ENCODE measurements around the gene SLC22A17. TPM values are rescaled to one million over a fixed set of nuclear protein-coding genes. Genes with fewer than 3 reads are reported as not detected.
"Not testable (repeated sequence)": the region's sequence is repeated elsewhere in the genome, so short reads cannot be mapped to it uniquely, and the experiment has no call there.

The SLC22A17 gene
- total and polyA plus RNA-seq, 9 of the 15 experiments (the other 6 are each of a cell fraction or from before 2014, with no cell fraction given) = 0.07 to 0.09 TPM; not detected in 7

DNA sequence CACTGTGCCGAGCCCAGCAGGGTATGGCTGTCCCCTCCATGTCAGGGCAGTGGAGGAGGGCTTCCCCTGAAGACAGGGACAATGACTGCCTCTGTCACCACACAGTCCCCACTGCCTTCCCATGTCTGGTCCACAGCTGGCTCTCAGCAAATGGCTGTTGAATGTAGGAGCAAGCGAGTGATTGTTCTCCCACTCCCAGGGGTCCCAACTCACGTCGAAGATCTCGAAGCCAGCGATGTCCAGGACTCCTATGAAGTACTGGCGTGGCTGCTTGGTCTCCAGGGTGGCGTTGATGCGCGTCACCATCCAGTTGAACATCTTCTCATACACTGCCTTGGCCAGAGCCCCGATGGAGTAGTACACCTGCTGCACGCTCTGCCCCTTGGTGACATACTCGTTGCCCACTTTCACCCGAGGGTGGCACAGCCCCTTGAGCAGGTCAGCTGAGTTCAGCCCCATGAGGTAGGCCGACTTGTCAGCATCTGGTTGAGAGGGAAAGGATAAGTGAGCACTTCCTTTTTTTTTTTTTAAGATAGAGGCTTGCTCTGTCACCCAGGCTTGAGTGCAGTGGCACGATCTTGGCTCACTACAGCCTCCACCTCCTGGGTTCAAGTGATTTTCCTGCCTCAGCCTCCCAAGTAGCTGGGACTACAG, 47.9 kb upstream of the SLC22A17 start:
- H3K9ac ChIP-seq (ENCODE audit: insufficient read depth in 1 of 2, low read depth in 2 of 2, low read length in 2 of 2); H3K36me3 ChIP-seq (ENCODE audit: control insufficient read depth, insufficient read depth, low read length); BruUV-seq (replicated peaks); H2AFZ ChIP-seq (ENCODE audit: low read depth, low read length); H3K9me3 ChIP-seq (replicated peaks; ENCODE audit: control insufficient read depth, insufficient read depth, low read depth, low read length); H3K9me1 ChIP-seq (ENCODE audit: control insufficient read depth, insufficient read depth, low read length); H3K4me1 ChIP-seq (replicated peaks in 1 of 2; ENCODE audit: control insufficient read depth in 2 of 2, insufficient read depth in 2 of 2, low read length in 2 of 2); H3K4me3 ChIP-seq; ATAC-seq; H3K27ac ChIP-seq (ENCODE audit: extremely low read depth, low read depth, low read length); H3K4me2 ChIP-seq (ENCODE audit: insufficient read depth, low read length); intact Hi-C loops (cut with micrococcal nuclease); H4K20me1 ChIP-seq (replicated peaks; ENCODE audit: control insufficient read depth, insufficient read depth, low read length); CTCF ChIA-PET (ENCODE audit: low intra/inter-chr PET ratio); DNase-seq (ENCODE audit: extremely low read depth in 1 of 4, low spot score in 3 of 4); FAIRE-seq; H3K79me2 ChIP-seq (ENCODE audit: control insufficient read depth, insufficient read depth, low read length); in situ Hi-C loops (cut with MboI): not testable (repeated sequence)
- 23% methylated on average over 15 of the region's 16 CpGs for WGBS (ENCODE audit: insufficient coverage, low coverage, missing lambda C conversion rate)
- peaks cover 8 to 61% of the 10 kb centered on the region in 2 experiments; a peak in 4 of 5 replicates for H3K27me3 ChIP-seq (ENCODE audit: control insufficient read depth in 2 of 2, insufficient read depth in 2 of 2, low read length in 2 of 2)
- POLR2A ChIA-PET = interaction anchor here (0.6 kb wide), 1 partner anchor 31 kb away, joined by 3 read pairs; no protein-coding TSS in a partner anchor
- TF ChIP-seq SPI1 (IDR thresholded peaks at IDR 0.05; ENCODE audit: borderline replicate concordance, low read depth, low read length) = peak; percentile 63; the same call in 1 of the 2 replicates

DNA sequence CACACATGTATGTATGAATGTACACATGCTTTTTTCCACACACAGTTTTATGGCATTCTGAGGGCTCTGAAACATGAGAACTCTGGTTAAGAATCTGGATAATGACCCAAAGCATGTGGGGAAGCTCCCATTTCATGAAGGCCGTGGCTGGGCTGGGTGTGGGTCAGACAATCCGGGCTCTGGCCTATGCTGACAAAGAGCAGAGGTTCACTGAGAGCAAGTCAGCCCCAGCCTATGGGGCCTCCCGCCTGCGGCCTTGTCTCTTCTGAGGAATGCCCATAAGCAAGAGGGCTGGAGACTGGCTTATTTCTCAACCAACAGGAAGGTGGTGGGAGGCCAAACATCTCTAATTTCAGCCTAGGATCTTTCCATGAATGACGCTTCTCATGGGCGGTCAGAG, 46.9 kb upstream of the SLC22A17 start:
- in situ Hi-C loops (cut with MboI) = no loop called here
- Histone ChIP-seq H3K4me2 (ENCODE audit: insufficient read depth, low read length) (no peak overlapping the region), H3K36me3 (ENCODE audit: control insufficient read depth, insufficient read depth, low read length) (no peaks in the 10 kb centered on the region), H3K79me2 (ENCODE audit: control insufficient read depth, insufficient read depth, low read length) (no peaks in the 10 kb centered on the region), H3K27me3 (ENCODE audit: control insufficient read depth in 2 of 2, insufficient read depth in 2 of 2, low read length in 2 of 2) (peaks cover 9 to 58% of the 10 kb centered on the region in 2 experiments; a peak in 3 of 5 replicates), H3K9ac (ENCODE audit: insufficient read depth in 1 of 2, low read depth in 2 of 2, low read length in 2 of 2) (no peak overlapping the region), H2AFZ (ENCODE audit: low read depth, low read length) (no peak overlapping the region), H3K9me3 (replicated peaks; ENCODE audit: control insufficient read depth, insufficient read depth, low read depth, low read length) (no peaks in the 10 kb centered on the region), H3K4me1 (replicated peaks in 1 of 2; ENCODE audit: control insufficient read depth in 2 of 2, insufficient read depth in 2 of 2, low read length in 2 of 2) (peaks cover 0 to 6% of the 10 kb centered on the region in 2 experiments; a peak in 2 of 5 replicates), H3K9me1 (ENCODE audit: control insufficient read depth, insufficient read depth, low read length) (no peaks in the 10 kb centered on the region), H3K4me3 (no peak overlapping the region), H4K20me1 (replicated peaks; ENCODE audit: control insufficient read depth, insufficient read depth, low read length) (no peaks in the 10 kb centered on the region), H3K27ac (ENCODE audit: extremely low read depth, low read depth, low read length) (no peak overlapping the region)
- 0% methylated on average over 2 of the region's 6 CpGs for WGBS (ENCODE audit: insufficient coverage, low coverage, missing lambda C conversion rate)
- FAIRE-seq (no peak), DNase-seq (ENCODE audit: extremely low read depth in 1 of 4, low spot score in 3 of 4) (no peak), ATAC-seq (no peak)
- intact Hi-C loops (cut with micrococcal nuclease) = no loop called here
- BruUV-seq (replicated peaks) = no TSS peak
- POLR2A ChIA-PET = interaction anchor here (0.6 kb wide), 1 partner anchor 9 kb away, joined by 4 read pairs; no protein-coding TSS in a partner anchor
- CTCF ChIA-PET (ENCODE audit: low intra/inter-chr PET ratio) = no interaction called here
- no peak for TF ChIP-seq TRIM28 (IDR thresholded peaks at IDR 0.05)
- TF ChIP-seq, protein P1, sequence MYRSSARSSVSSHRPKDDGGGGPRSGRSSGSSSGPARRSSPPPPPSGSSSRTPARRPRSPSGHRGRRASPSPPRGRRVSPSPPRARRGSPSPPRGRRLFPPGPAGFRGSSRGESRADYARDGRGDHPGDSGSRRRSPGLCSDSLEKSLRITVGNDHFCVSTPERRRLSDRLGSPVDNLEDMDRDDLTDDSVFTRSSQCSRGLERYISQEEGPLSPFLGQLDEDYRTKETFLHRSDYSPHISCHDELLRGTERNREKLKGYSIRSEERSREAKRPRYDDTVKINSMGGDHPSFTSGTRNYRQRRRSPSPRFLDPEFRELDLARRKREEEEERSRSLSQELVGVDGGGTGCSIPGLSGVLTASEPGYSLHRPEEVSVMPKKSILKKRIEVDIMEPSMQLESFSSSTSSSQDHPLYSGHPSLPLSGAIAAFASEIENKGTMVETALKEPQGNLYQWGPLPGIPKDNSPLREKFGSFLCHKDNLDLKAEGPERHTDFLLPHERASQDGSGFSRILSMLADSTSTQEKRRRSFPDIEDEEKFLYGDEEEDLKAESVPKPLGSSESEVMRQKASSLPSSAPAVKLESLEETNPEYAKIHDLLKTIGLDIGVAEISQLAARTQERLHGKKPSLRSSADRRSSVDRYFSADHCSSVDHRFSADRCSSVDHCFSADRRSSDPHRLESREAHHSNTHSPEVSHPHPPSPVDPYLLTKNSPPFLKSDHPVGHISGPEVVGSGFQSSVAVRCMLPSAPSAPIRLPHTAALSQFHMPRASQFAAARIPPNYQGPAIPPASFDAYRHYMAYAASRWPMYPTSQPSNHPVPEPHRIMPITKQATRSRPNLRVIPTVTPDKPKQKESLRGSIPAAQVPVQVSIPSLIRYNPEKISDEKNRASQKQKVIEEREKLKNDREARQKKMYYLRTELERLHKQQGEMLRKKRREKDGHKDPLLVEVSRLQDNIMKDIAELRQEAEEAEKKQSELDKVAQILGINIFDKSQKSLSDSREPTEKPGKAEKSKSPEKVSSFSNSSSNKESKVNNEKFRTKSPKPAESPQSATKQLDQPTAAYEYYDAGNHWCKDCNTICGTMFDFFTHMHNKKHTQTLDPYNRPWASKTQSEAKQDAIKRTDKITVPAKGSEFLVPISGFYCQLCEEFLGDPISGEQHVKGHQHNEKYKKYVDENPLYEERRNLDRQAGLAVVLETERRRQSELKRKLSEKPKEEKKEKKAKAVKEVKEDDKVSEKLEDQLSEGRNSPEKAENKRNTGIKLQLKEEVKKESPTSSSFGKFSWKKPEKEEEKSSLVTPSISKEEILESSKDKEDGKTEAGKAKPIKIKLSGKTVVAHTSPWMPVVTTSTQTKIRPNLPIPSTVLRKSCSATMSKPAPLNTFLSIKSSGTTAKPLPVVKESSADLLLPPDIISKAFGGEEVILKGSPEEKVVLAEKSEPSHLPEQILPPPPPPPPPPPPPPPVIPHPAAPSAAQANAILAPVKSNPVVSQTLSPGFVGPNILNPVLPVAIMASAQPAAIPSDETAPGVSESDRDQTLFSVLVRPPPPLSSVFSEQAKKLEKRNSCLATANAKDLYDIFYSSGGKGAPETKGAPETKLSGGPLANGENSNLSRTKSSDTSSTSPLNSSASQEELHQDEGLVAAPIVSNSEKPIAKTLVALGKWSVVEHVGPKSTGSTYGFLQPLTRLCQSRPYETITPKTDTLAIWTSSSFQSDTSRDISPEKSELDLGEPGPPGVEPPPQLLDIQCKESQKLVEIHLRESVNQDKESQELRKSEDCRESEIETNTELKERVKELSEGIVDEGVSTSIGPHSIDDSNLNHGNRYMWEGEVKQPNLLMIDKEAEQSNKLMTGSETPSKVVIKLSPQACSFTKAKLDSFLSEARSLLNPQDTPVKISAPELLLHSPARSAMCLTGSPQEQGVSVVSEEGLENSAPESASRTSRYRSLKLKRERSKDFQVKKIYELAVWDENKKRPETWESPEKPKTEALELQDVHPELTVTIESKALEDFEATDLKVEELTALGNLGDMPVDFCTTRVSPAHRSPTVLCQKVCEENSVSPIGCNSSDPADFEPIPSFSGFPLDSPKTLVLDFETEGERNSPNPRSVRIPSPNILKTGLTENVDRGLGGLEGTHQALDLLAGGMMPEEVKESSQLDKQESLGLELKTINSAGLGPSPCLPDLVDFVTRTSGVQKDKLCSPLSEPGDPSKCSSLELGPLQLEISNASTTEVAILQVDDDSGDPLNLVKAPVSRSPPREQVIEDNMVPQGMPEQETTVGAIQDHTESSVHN (IDR thresholded peaks at IDR 0.05; ENCODE audit: borderline replicate concordance in 1 of 2, low read depth in 1 of 2) = no peak
- no peak for TF ChIP-seq MEIS2 (IDR thresholded peaks at IDR 0.05; ENCODE audit: partially characterized antibody)
- TF ChIP-seq ZNF586 (CRISPR knock-in tag; conservative IDR thresholded peaks at IDR 0.05) = no peak
